Measurements from ENCODE around the gene PLAAT4. TPM values are rescaled to one million over a fixed set of nuclear protein-coding genes. Genes with fewer than 3 reads are reported as not detected.
A peak's percentile ranks its signal among the peaks of the same experiment; 100 is the strongest.

The PLAAT4 gene
- total and polyA plus RNA-seq, 3 donors from 2014 or later: 9.8 to 35.0 (median 14.2) TPM

DNA sequence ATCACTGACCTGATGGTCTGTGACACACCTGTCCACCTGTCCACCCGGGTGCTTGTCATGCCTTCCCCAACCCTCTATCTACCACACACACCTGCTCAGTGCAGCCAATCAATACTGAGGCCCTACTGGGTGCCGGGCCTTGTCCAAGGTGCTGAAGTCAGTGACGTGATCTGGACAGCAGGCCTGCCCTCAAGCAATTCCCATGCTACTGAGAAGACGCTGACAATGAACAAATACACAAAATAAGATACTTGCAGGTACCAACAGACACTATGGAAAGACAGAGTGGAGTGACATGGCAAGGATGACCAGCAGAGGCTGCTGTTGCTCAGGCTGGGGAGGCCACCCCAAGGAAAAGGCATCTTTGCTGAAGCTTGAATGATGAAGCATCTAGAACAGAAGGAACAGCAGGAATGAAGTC lies 56.4 kb downstream of the PLAAT4 start:
- 76 to 87% methylated on average over 4 of the region's 4 CpGs for WGBS, 2 donors
- no peaks in the 10 kb centered on the region for H3K27me3 ChIP-seq
- H3K27ac ChIP-seq: no peak overlapping the region
- H3K4me1 ChIP-seq: no peaks in the 10 kb centered on the region
- intact Hi-C loops (cut with DNase I; ENCODE audit: low total_unique reads): no loop called here
- no peaks in the 10 kb centered on the region for H3K36me3 ChIP-seq (ENCODE audit: low read depth, missing control alignments)
- H3K4me3 ChIP-seq: no peak overlapping the region
- H3K9me3 ChIP-seq: no peaks in the 10 kb centered on the region
- peak; percentile 15 for DNase-seq
- TF ChIP-seq, protein P1, sequence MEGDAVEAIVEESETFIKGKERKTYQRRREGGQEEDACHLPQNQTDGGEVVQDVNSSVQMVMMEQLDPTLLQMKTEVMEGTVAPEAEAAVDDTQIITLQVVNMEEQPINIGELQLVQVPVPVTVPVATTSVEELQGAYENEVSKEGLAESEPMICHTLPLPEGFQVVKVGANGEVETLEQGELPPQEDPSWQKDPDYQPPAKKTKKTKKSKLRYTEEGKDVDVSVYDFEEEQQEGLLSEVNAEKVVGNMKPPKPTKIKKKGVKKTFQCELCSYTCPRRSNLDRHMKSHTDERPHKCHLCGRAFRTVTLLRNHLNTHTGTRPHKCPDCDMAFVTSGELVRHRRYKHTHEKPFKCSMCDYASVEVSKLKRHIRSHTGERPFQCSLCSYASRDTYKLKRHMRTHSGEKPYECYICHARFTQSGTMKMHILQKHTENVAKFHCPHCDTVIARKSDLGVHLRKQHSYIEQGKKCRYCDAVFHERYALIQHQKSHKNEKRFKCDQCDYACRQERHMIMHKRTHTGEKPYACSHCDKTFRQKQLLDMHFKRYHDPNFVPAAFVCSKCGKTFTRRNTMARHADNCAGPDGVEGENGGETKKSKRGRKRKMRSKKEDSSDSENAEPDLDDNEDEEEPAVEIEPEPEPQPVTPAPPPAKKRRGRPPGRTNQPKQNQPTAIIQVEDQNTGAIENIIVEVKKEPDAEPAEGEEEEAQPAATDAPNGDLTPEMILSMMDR (IDR thresholded peaks at IDR 0.05): peak in 2 of 3 experiments; percentile 25 to 41
- TF ChIP-seq POLR2A (IDR thresholded peaks at IDR 0.05): no peak

DNA sequence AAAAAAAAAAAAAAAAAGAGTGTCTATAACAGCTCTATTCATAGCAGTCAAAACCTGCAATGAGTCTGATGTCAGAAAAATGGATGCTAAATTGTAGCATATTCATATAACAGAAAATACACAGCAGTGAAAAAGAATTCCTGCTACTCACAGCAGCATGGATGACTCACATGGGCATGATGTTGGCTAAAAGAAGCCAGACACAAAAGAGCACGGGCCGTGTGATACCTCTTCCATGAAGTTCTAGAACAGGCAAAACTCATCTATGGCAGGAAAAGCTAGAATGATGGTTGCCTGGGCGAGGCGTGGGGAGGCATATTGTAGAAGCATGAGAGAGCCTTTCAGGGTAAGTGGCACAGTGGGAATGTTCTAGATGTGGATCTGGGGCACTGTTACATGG lies 58.7 kb downstream of the PLAAT4 start:
- no peak overlapping the region for H3K4me3 ChIP-seq
- TF ChIP-seq, protein P1 (IDR thresholded peaks at IDR 0.05): no peak
- TF ChIP-seq POLR2A (IDR thresholded peaks at IDR 0.05): no peak
- WGBS, 2 donors: 89 to 94% methylated on average over 4 of the region's 4 CpGs
- H3K27ac ChIP-seq: no peak overlapping the region
- H3K36me3 ChIP-seq (ENCODE audit: low read depth, missing control alignments): no peaks in the 10 kb centered on the region
- no peaks in the 10 kb centered on the region for H3K9me3 ChIP-seq
- peaks cover 3% of the 10 kb centered on the region for H3K4me1 ChIP-seq
- peak; percentile 10 for DNase-seq
- intact Hi-C loops (cut with DNase I; ENCODE audit: low total_unique reads): no loop called here
- H3K27me3 ChIP-seq: no peaks in the 10 kb centered on the region

Other genes starting within 250 kb of the PLAAT4 start
- not detected for gene SLC22A9, start 167.0 kb upstream of the PLAAT4 start, total RNA-seq
- gene SLC22A9, start 167.0 kb upstream of the PLAAT4 start, polyA plus RNA-seq (ENCODE audit: insufficient read depth, low read depth, low replicate concordance): not detected
- 10 to 100 TPM; 60.6 to 92.8 TPM for gene PLAAT5, start 45.6 kb upstream of the PLAAT4 start, total RNA-seq
- gene PLAAT5, start 45.6 kb upstream of the PLAAT4 start, polyA plus RNA-seq (ENCODE audit: insufficient read depth, low read depth, low replicate concordance): 148 TPM
- gene LGALS12, start 30.7 kb upstream of the PLAAT4 start, total RNA-seq: under 1 TPM in 1 of 2 donors, not detected in 1; 0.37 TPM
- not detected for gene LGALS12, start 30.7 kb upstream of the PLAAT4 start, polyA plus RNA-seq (ENCODE audit: insufficient read depth, low read depth, low replicate concordance)
- 1 to 10 TPM in 1 of 2 donors, under 1 TPM in 1; 0.43 to 1.2 TPM for gene PLAAT2, start 26.6 kb downstream of the PLAAT4 start, total RNA-seq
- gene PLAAT2, start 26.6 kb downstream of the PLAAT4 start, polyA plus RNA-seq (ENCODE audit: insufficient read depth, low read depth, low replicate concordance): 0.66 TPM
- gene PLAAT3, start 77.6 kb downstream of the PLAAT4 start, total RNA-seq: 100 to 1,000 TPM; 136 to 147 TPM
- gene PLAAT3, start 77.6 kb downstream of the PLAAT4 start, polyA plus RNA-seq (ENCODE audit: insufficient read depth, low read depth, low replicate concordance): 301 TPM
- gene ATL3, start 134.6 kb downstream of the PLAAT4 start, total RNA-seq: 10 to 100 TPM; 51.1 to 63.9 TPM
- 66.4 TPM for gene ATL3, start 134.6 kb downstream of the PLAAT4 start, polyA plus RNA-seq (ENCODE audit: insufficient read depth, low read depth, low replicate concordance)
- 10 to 100 TPM; 75.6 to 81.6 TPM for gene RTN3, start 144.7 kb downstream of the PLAAT4 start, total RNA-seq
- 103 TPM for gene RTN3, start 144.7 kb downstream of the PLAAT4 start, polyA plus RNA-seq (ENCODE audit: insufficient read depth, low read depth, low replicate concordance)
- gene ZFTA, start 232.0 kb downstream of the PLAAT4 start, total RNA-seq: 10 to 100 TPM; 19.5 to 31.0 TPM
- 12.0 TPM for gene ZFTA, start 232.0 kb downstream of the PLAAT4 start, polyA plus RNA-seq (ENCODE audit: insufficient read depth, low read depth, low replicate concordance)